Heart left ventricle (tissue), 16 donors: ENCODE data around the gene EFCAB7. TPM values are rescaled to one million over a fixed set of nuclear protein-coding genes. Genes with fewer than 3 reads are reported as not detected.
A peak's percentile ranks its signal among the peaks of the same experiment; 100 is the strongest.

Experiments used
- ATAC-seq, 4 donors: fragments of 200-7000 bp; cut with Tn5 transposase; one replicate each; pipeline ENCODE4 v1.9.1; 2020 to 2022; ENCODE audit warnings: moderate library complexity in 4 of 4, mild to moderate bottlenecking in 3 of 4, moderate number of reproducible peaks in 1 of 4
- DNase-seq, 5 donors: peaks; one replicate each; pipeline ENCODE4 v3.0.0-alpha.2; 2020
- H3K27ac ChIP-seq, 12 donors: fragments of 200-600 bp; sonication (generic) in 4 of 12; one replicate each; pipeline versions ENCODE4 v1.5.0 to v1.8.0; 2016 to 2022; ENCODE audit warnings: mild to moderate bottlenecking in 2 of 12
- H3K27me3 ChIP-seq, 9 donors: fragments of 200-600 bp; sonication (generic) in 2 of 9; one replicate each; pipeline versions ENCODE4 v1.5.1 to v1.8.0; 2016 to 2022; ENCODE audit warnings: mild to moderate bottlenecking in 3 of 9
- H3K36me3 ChIP-seq, 9 donors: fragments of 200-600 bp; sonication (generic) in 2 of 9; one replicate each; pipeline versions ENCODE4 v1.5.0 to v1.8.0; 2018 to 2022; ENCODE audit warnings: mild to moderate bottlenecking in 2 of 9
- H3K4me1 ChIP-seq, 12 donors: fragments of 200-600 bp; sonication (generic) in 4 of 12; one replicate each; pipeline versions ENCODE4 v1.5.0 to v1.8.0; 2016 to 2022; ENCODE audit warnings: mild to moderate bottlenecking in 3 of 12
- H3K4me3 ChIP-seq, 12 donors: fragments of 200-600 bp; sonication (generic) in 4 of 12; one replicate each; pipeline versions ENCODE4 v1.5.0 to v1.8.0; 2017 to 2022; ENCODE audit warnings: mild to moderate bottlenecking in 9 of 12, moderate library complexity in 4 of 12
- H3K9me3 ChIP-seq, 12 donors: fragments of 200-600 bp; sonication (generic) in 4 of 12; one replicate each; pipeline versions ENCODE4 v1.5.0 to v1.8.0; 2016 to 2022; ENCODE audit warnings: mild to moderate bottlenecking in 1 of 12
- POLR2A ChIP-seq, 2 donors: fragments of 450-650 bp; IDR thresholded peaks; one replicate each; pipeline ENCODE4 v1.6.1; 2017; ENCODE audit warnings: antibody characterized with exemption in 2 of 2, mild to moderate bottlenecking in 2 of 2, moderate library complexity in 2 of 2
- WGBS, 4 donors: extraction: QIAGEN DNeasy Blood & Tissue Kit in 2 of 4; methylation state at CpG; one replicate each; pipeline versions ENCODE4 v1.1.5 to v1.1.7; 2013 to 2018; 5-methylcytosine and 5-hydroxymethylcytosine counted together
- intact Hi-C, 10 donors: fragments of 100-400 bp; cut with DNase I; formaldehyde crosslinking; loops; one replicate each; pipeline versions ENCODE4 v1.11.1 to v1.14.2; 2022
- polyA plus RNA-seq, 2 donors: library from polyadenylated mRNA; stranded (reverse); fragments of 200-250 nt; gene quantifications; one replicate each; pipeline ENCODE4 v1.2.3, GENCODE V29; 2013
- total RNA-seq, 9 donors: library from RNA; depleted of rRNA in 2 of 9; stranded (reverse); fragments of >200 nt in 2 of 9; fragmentation: NEBNext Ultra II Directional in 3 of 9; extraction: Animal tissue kit (Norgen Biotek cat#: 25700) in 3 of 9; gene quantifications; one replicate each; pipeline versions ENCODE4 v1.1.0 to v1.2.4, GENCODE V29; 2016 to 2023
- TF ChIP-seq, protein P1 (sequence below), 12 donors: fragments of 200-600 bp; sonication (generic) in 4 of 12; IDR thresholded peaks; one replicate each; pipeline versions ENCODE4 v1.5.0 to v1.8.0; 2018 to 2022; ENCODE audit warnings: antibody characterized with exemption in 12 of 12, mild to moderate bottlenecking in 5 of 12
- donor health status: ischemic (EF 13 %, LVEDD 7.1; RV severe dilation, severe dysfunction).
- donor health status: healthy with polysubstance abuse.
- donor health status: DM: no; HTN: yes; CAD: no.
- donor health status: DM: no; HTN: no; CAD: no.
- donor health status: ischemic (EF 25% LVEDD 6.9; RV normal size, moderate dysfunction).
- donor health status: ischemic (EF 25% LVEDD 5.7; RV mildly dilated, moderate dysfunction).
- donor health status: healthy.
- donor health status: DM: yes; HTN: yes; CAD: no.
- donor health status: ischemic (EF 35%, LVEDD 5.7; RV mildly dilated, moderate dysfunction).
- donor health status: nonischemic (EF 11% LVEDD 7.7; RV severe dilation, severe dysfunction).
- donor health status: DM: yes; HTN: yes; CAD: no.
- donor health status: PGD.
- donor health status: ischemic (EF 29% LVEDD 5.4; RV normal size, mild dysfunction).
- donor health status: nonischemic (EF 23%, LVEDD 6.1; RV moderate dilation, normal function).

The EFCAB7 gene
- total and polyA plus RNA-seq, 11 donors = 3.2 to 10.7 (median 7.3) TPM

DNA sequence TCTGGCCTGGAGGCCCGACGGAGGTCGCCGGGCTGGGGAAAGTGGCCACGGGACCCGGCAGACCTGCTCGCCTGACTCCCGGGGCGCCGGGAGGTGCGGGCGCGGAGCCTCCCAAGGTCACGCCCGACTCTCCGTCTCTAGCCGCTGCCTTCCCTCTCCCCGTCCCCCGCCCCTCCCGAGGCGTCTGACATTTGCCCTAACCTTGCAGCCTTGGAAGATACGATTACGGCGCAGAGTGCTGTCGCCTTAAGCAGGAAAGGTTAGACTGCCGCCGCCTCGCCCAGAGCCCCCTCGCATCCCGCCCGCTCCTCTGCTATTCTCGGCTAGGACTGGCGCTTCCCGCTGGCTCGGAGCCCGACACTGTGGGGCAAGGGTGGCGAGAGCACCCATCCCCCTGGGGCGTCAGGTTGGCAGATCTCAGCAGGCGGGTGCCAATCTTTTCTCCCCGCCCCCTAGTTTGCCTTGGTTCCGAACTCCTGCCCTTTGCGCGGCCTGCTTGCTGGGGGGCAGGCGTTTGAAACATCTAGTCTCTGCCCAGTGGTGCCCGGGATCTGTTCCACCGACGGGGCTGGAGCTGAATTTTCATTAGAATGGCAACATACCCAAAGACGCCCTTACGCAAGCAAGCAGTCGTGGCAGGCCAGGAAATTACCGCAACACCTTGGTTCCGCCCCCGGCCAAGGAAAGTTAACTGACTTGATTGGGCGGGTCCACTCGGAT, 70.7 kb downstream of the EFCAB7 start:
- H3K4me1 ChIP-seq = peaks cover 0 to 42% (median 10%) of the 10 kb centered on the region in 12 donors
- WGBS, 4 donors = 7 to 17% (median 9%) methylated on average over 35 to 55 of the region's 55 CpGs
- no peaks in the 10 kb centered on the region for H3K27me3 ChIP-seq
- DNase-seq (peak; percentile 82 to 91 (median 87)), ATAC-seq (peak; percentile 59 to 85 (median 79))
- peak in 1 of 2 donors; percentile 38 for TF ChIP-seq POLR2A (IDR thresholded peaks at IDR 0.05)
- TF ChIP-seq, protein P1, sequence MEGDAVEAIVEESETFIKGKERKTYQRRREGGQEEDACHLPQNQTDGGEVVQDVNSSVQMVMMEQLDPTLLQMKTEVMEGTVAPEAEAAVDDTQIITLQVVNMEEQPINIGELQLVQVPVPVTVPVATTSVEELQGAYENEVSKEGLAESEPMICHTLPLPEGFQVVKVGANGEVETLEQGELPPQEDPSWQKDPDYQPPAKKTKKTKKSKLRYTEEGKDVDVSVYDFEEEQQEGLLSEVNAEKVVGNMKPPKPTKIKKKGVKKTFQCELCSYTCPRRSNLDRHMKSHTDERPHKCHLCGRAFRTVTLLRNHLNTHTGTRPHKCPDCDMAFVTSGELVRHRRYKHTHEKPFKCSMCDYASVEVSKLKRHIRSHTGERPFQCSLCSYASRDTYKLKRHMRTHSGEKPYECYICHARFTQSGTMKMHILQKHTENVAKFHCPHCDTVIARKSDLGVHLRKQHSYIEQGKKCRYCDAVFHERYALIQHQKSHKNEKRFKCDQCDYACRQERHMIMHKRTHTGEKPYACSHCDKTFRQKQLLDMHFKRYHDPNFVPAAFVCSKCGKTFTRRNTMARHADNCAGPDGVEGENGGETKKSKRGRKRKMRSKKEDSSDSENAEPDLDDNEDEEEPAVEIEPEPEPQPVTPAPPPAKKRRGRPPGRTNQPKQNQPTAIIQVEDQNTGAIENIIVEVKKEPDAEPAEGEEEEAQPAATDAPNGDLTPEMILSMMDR (IDR thresholded peaks at IDR 0.05) = no peak
- no peaks in the 10 kb centered on the region for H3K36me3 ChIP-seq
- H3K9me3 ChIP-seq = no peaks in the 10 kb centered on the region
- intact Hi-C loops = no loop called here
- peak overlapping the region; percentile 61 to 95 (median 84) for H3K4me3 ChIP-seq
- H3K27ac ChIP-seq = peak overlapping the region; percentile 89 to 98 (median 96)

DNA sequence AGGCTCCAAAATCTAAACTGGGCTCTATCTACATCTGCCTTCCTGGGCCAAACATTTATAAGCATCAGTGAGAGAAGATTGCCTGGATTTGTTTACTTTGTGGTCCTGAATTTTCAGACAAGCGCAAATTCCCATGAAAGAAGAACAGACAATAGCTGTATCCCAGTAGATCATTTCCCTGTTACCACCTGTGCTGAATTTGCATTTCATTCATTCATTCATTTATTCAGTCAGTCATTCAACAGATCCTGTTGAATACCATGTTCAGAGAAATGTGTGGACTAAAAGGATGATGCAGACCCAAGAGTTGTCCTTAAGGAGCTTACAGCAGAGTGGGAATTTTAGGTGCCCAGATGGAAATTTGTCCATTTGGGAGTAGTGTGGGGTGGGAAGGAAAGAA, 72.1 kb downstream of the EFCAB7 start:
- Histone ChIP-seq H3K4me1 (peaks cover 0 to 32% (median 7%) of the 10 kb centered on the region in 12 donors), H3K9me3 (no peaks in the 10 kb centered on the region), H3K27ac (peak overlapping the region in 2 of 12 donors; percentile 4 to 25), H3K27me3 (no peaks in the 10 kb centered on the region), H3K36me3 (no peaks in the 10 kb centered on the region), H3K4me3 (no peak overlapping the region)
- ATAC-seq = no peak
- WGBS, 4 donors = 95 to 100% (median 98%) methylated on average over 1 of the region's 1 CpG
- TF ChIP-seq, protein P1 (IDR thresholded peaks at IDR 0.05) = no peak
- TF ChIP-seq POLR2A (IDR thresholded peaks at IDR 0.05) = no peak
- intact Hi-C loops = no loop called here
- DNase-seq = no peak

DNA sequence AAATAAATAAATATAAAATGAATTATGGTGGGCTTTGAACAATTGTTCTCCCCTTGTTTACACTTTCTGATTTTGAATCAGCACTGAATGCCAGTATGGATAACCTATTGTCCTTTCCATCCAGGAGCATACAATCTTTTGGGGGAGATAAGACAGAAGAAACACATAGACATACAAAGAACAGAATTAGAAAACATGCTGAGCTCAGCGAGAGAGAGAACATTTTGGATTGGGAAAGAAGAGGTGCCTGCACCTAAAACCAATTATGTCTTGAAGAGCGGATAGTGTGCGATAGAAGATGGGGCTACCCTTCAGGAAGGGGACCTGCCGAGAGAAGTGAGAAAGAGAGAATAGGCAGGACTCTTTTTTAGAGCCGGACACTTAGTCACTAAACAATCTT, 76.5 kb downstream of the EFCAB7 start:
- no peak for DNase-seq
- Histone ChIP-seq H3K4me3 (no peak overlapping the region), H3K36me3 (no peaks in the 10 kb centered on the region), H3K27ac (no peak overlapping the region), H3K27me3 (no peaks in the 10 kb centered on the region), H3K4me1 (peaks cover 0 to 35% (median 9%) of the 10 kb centered on the region in 12 donors), H3K9me3 (no peaks in the 10 kb centered on the region)
- no peak for TF ChIP-seq POLR2A (IDR thresholded peaks at IDR 0.05)
- TF ChIP-seq, protein P1 (IDR thresholded peaks at IDR 0.05) = no peak
- WGBS, 4 donors = 90 to 95% (median 94%) methylated on average over 5 of the region's 5 CpGs
- ATAC-seq = no peak
- intact Hi-C loops = no loop called here

DNA sequence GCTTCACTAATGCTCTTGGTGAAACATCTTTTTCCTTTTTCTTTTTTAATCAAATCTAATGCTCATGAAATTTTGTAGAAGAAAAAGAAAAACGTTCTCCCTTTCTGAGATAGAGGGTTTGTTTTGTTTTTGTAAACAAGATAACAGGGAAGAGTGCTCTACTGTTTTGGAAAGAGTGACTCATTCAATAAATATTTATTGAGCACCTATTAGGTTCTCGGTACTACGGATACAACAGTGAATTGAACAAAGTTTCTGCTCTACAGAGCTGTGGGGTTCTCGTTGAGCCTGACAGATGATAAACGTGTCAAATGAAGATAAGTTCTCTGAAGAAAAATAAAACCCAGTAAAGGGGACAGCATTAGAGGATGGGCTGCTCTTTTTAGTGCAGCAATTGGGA, 76.9 kb downstream of the EFCAB7 start:
- peaks cover 0 to 35% (median 9%) of the 10 kb centered on the region in 12 donors for H3K4me1 ChIP-seq
- WGBS, 4 donors = 65 to 73% (median 71%) methylated on average over 5 of the region's 5 CpGs
- no peak overlapping the region for H3K27ac ChIP-seq

More for the DNA sequence above, 76.9 kb downstream of the EFCAB7 start:
- no peak for DNase-seq
- intact Hi-C loops = no loop called here
- no peaks in the 10 kb centered on the region for H3K27me3 ChIP-seq
- no peaks in the 10 kb centered on the region for H3K9me3 ChIP-seq
- H3K36me3 ChIP-seq = no peaks in the 10 kb centered on the region
- no peak overlapping the region for H3K4me3 ChIP-seq
- no peak for TF ChIP-seq POLR2A (IDR thresholded peaks at IDR 0.05)
- TF ChIP-seq, protein P1 (IDR thresholded peaks at IDR 0.05) = no peak
- ATAC-seq = no peak
